Activated CD4-positive, alpha-beta T cell treated with anti-CD3 and anti-CD28 coated beads, Interleukin-2, amount 10 ng/mL, durations not matched to agents 7 days and 5 days (primary cell): ENCODE results near the gene PHLDB1. TPM values are rescaled to one million over a fixed set of nuclear protein-coding genes. Genes with fewer than 3 reads are reported as not detected.
A peak's percentile ranks its signal among the peaks of the same experiment; 100 is the strongest.
"Not testable (repeated sequence)": the region's sequence is repeated elsewhere in the genome, so short reads cannot be mapped to it uniquely, and the experiment has no call there.

Source experiments
- CTCF ChIA-PET: fragments of 350-600 bp; sonication (Branson Sonifier 250); formaldehyde crosslinking; loops from one replicate; lab custom pipeline; 2021; ENCODE audit warnings: antibody characterized with exemption; lab: Charles Lee
- POLR2A ChIA-PET: fragments of 350-600 bp; sonication (Branson Sonifier 250); formaldehyde crosslinking; loops from one replicate; lab custom pipeline; 2021; ENCODE audit warnings: antibody characterized with exemption; lab: Charles Lee
- DNase-seq: peaks from one replicate; pipeline ENCODE4 v3.0.0-alpha.2; 2020
- H3K27ac Mint-ChIP-seq: one replicate; pipeline ENCODE4 v1.8.0; 2021; ENCODE audit warnings: mild to moderate bottlenecking, moderate library complexity, mixed read lengths
- H3K27me3 Mint-ChIP-seq: one replicate; pipeline ENCODE4 v1.8.0; 2021; ENCODE audit warnings: mixed read lengths
- H3K36me3 Mint-ChIP-seq: one replicate; pipeline ENCODE4 v1.8.0; 2021; ENCODE audit warnings: low read depth, mixed read lengths
- H3K4me1 Mint-ChIP-seq: one replicate; pipeline ENCODE4 v1.8.0; 2021; ENCODE audit warnings: mixed read lengths
- H3K4me3 Mint-ChIP-seq: one replicate; pipeline ENCODE4 v1.8.0; 2021; ENCODE audit warnings: mild to moderate bottlenecking, moderate library complexity, mixed read lengths
- H3K9me3 Mint-ChIP-seq: one replicate; pipeline ENCODE4 v1.8.0; 2021; ENCODE audit warnings: mixed read lengths
- total RNA-seq, 2 experiments: library from RNA; stranded (reverse); gene quantifications; one replicate each; pipeline ENCODE4 v1.2.3, GENCODE V29; 2021

The PHLDB1 gene
- total RNA-seq, 2 experiments from 2014 or later: 0.06 to 0.12 TPM

- ChIA-PET CTCF (interaction anchor here (0.5 to 1.8 kb wide), 11 partner anchors 10 to 774 kb away, joined by 3 to 6 read pairs (median 3); no protein-coding TSS in a partner anchor), POLR2A (no interaction called here)
- peak overlapping the region; percentile 48 for H3K27ac Mint-ChIP-seq
- peaks cover 24% of the 10 kb centered on the region for H3K4me1 Mint-ChIP-seq
- H3K36me3 Mint-ChIP-seq: peaks cover 2% of the 10 kb centered on the region
- H3K9me3 Mint-ChIP-seq: no peaks in the 10 kb centered on the region
- peaks cover 38% of the 10 kb centered on the region for H3K27me3 Mint-ChIP-seq
- peak overlapping the region; percentile 62 for H3K4me3 Mint-ChIP-seq
- DNase-seq: peak; percentile 59
Observed at GRCh38 chr11:118608360-118609227, 1.2 kb downstream of the PHLDB1 start.

GRCh38 chr11:118609380-118610224 lies 2.2 kb downstream of the PHLDB1 start:
- peak overlapping the region; percentile 62 for H3K4me3 Mint-ChIP-seq
- peaks cover 41% of the 10 kb centered on the region for H3K27me3 Mint-ChIP-seq
- CTCF ChIA-PET: interaction anchor here (0.5 to 1.8 kb wide), 9 partner anchors 9 to 429 kb away, joined by 3 to 6 read pairs (median 3); no protein-coding TSS in a partner anchor
- H3K9me3 Mint-ChIP-seq: no peaks in the 10 kb centered on the region
- peaks cover 24% of the 10 kb centered on the region for H3K4me1 Mint-ChIP-seq
- H3K36me3 Mint-ChIP-seq: peaks cover 2% of the 10 kb centered on the region
- POLR2A ChIA-PET: no interaction called here
- H3K27ac Mint-ChIP-seq: no peak overlapping the region
- no peak for DNase-seq

DNA sequence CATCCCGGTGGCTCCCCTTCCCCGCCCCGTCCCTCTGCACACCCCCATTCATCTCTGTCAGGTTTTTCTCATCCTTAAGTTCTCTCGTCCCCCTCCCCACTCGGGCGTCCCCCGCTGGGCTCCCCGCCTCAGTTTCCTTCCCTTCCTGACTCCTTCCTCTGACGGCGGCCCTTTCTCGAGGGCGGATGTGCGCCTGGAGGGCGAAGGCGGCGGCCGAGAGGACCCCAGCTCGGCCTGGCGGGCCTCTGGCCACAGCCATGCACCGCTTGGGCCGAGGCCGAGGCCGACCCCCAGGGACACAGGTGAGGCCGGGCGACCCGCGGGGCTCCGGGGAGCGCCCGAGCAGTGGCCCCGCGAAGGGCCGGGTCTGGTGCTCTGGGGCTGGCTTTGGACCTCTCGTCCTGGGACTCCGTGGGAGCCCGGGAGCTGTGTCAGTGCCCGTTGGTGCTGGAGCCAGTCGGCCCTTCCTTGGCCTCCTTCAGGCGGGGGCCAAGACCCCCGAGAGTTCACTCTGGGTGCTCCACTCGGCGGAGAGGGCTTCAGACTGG lies 2.9 kb downstream of the PHLDB1 start:
- POLR2A ChIA-PET: no interaction called here
- Mint-ChIP-seq H3K4me3 (peak overlapping the region; percentile 48), H3K27me3 (peaks cover 41% of the 10 kb centered on the region), H3K9me3 (no peaks in the 10 kb centered on the region), H3K4me1 (peaks cover 24% of the 10 kb centered on the region), H3K36me3 (peaks cover 2% of the 10 kb centered on the region), H3K27ac (no peak overlapping the region)
- CTCF ChIA-PET: interaction anchor here (0.6 to 1.8 kb wide), 4 partner anchors 8 to 54 kb away, joined by 3 to 6 read pairs (median 4); no protein-coding TSS in a partner anchor
- no peak for DNase-seq

DNA sequence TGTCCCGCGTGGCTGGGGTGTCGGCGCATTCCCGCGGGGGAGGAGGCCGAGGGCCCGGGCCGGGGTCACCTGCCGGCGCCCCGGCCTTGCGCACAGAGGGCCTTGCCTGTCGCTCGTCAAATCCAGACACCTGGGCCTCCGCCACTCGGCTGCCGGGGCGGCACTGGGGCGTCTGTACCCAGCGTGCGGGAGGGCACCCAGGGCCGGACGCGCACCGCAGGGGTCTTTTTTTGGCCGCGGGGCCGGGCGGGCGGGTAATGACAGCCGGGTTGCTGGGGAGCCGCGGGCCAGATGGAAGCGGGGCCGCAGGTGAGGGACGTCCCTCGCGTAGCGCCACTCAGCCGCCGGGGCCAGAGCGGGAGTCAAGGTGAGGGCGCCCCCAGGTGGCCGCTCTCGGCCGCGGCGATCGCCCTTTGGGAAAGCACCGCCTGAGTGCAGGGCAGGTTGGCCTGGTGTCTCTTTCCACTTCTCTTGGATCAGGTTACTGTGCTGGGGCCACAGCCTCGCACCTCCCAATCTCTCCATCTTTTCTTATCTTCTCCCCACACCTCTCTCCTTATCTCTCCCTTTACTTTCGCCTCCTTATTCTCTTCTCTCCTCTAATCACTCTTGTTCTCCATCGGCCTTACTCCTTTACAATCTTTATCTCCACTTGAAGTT lies 3.5 kb downstream of the PHLDB1 start:
- CTCF ChIA-PET: interaction anchor here (1.6 to 3.3 kb wide), 3 partner anchors 11 to 25 kb away, joined by 4 to 22 read pairs (median 5); no protein-coding TSS in a partner anchor

GRCh38 chr11:118611433-118611795 lies 4.0 kb downstream of the PHLDB1 start:
- H3K9me3 Mint-ChIP-seq, H3K27ac Mint-ChIP-seq, POLR2A ChIA-PET, H3K36me3 Mint-ChIP-seq, DNase-seq: not testable (repeated sequence)
- Mint-ChIP-seq H3K27me3 (peaks cover 38% of the 10 kb centered on the region), H3K4me1 (peaks cover 24% of the 10 kb centered on the region), H3K4me3 (peak overlapping the region; percentile 59)
- CTCF ChIA-PET: interaction anchor here (0.6 to 3.3 kb wide), 6 partner anchors 11 to 434 kb away, joined by 3 to 22 read pairs (median 4); no protein-coding TSS in a partner anchor

More for the DNA sequence above, 3.5 kb downstream of the PHLDB1 start:
- DNase-seq: peak; percentile 78
- Mint-ChIP-seq H3K36me3 (peaks cover 2% of the 10 kb centered on the region), H3K9me3 (no peaks in the 10 kb centered on the region), H3K4me3 (peak overlapping the region; percentile 59), H3K27ac (no peak overlapping the region), H3K27me3 (peaks cover 41% of the 10 kb centered on the region), H3K4me1 (peaks cover 24% of the 10 kb centered on the region)
- POLR2A ChIA-PET: no interaction called here

GRCh38 chr11:118612378-118612777 lies 5.0 kb downstream of the PHLDB1 start:
- H3K27ac Mint-ChIP-seq: no peak overlapping the region
- DNase-seq: no peak
- peaks cover 20% of the 10 kb centered on the region for H3K4me1 Mint-ChIP-seq
- POLR2A ChIA-PET: no interaction called here
- CTCF ChIA-PET: interaction anchor here (0.5 to 3.3 kb wide), 7 partner anchors 10 to 644 kb away, joined by 3 to 22 read pairs (median 4); no protein-coding TSS in a partner anchor
- H3K9me3 Mint-ChIP-seq: no peaks in the 10 kb centered on the region
- peaks cover 31% of the 10 kb centered on the region for H3K27me3 Mint-ChIP-seq
- H3K4me3 Mint-ChIP-seq: no peak overlapping the region
- peaks cover 2% of the 10 kb centered on the region for H3K36me3 Mint-ChIP-seq

DNA sequence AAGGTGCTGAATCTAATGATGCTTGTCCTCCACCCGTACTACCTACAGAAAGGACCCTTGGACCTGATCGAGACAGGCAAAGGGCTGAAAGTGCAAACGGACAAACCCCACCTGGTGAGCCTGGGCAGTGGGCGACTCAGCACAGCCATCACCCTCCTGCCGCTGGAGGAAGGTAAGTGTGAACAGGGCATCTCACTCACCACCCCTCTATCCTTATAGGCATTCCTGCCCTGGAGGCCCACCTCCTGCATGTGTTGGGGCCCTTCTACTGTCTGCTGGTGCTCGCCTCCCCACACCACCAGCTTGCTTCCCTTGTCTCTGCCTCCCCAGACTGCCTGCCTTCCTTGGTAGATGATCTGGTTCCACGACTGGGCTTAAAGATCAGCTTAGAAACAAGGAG lies 7.1 kb downstream of the PHLDB1 start:
- POLR2A ChIA-PET: no interaction called here
- Mint-ChIP-seq H3K4me3 (no peak overlapping the region), H3K4me1 (peaks cover 9% of the 10 kb centered on the region), H3K27ac (no peak overlapping the region), H3K27me3 (peaks cover 20% of the 10 kb centered on the region), H3K9me3 (no peaks in the 10 kb centered on the region), H3K36me3 (no peaks in the 10 kb centered on the region)
- DNase-seq: no peak
- CTCF ChIA-PET: interaction anchor here (1.3 to 2.6 kb wide), 4 partner anchors 11 to 21 kb away, joined by 3 to 10 read pairs (median 4); no protein-coding TSS in a partner anchor

DNA sequence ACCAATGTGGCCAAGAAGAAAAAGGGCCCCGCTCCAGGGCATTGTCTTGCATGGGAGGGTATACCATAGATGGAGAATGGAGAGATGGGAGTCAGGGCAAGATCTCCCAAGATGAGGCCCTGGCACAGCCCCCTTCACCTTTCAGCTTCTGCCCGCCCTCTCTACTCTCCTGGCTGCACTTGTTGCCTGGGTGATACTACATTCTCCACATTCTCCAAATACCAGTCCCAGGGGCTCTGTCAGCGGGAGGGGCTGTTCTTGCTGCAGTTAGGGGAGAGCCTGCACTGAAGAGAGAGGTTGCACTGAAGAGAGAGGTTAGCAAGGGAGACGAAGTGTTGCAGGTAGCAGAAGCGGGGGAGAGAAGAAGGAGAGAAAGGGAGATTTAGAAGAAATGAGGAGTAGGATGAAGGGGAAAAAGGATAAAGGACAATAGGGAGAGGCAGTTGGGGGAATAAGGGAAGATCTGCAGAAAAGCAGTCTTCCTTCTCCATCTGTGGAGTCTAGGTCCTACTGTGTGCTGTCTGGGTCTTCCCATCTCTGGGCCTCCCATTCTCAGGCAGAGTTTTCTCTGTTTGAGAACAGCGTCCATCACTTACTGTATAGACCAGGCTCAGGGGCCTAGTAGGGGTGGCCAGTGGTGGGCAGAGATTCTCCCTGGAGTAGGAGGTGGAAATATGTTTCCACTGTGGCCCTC lies 8.0 kb downstream of the PHLDB1 start:
- no peak for DNase-seq
- H3K36me3 Mint-ChIP-seq: no peaks in the 10 kb centered on the region
- no peaks in the 10 kb centered on the region for H3K9me3 Mint-ChIP-seq
- H3K4me1 Mint-ChIP-seq: peaks cover 7% of the 10 kb centered on the region
- POLR2A ChIA-PET: no interaction called here
- no peak overlapping the region for H3K27ac Mint-ChIP-seq
- H3K27me3 Mint-ChIP-seq: peaks cover 19% of the 10 kb centered on the region
- H3K4me3 Mint-ChIP-seq: no peak overlapping the region
- CTCF ChIA-PET: interaction anchor here (0.6 to 2.6 kb wide), 2 partner anchors 10 to 1668 kb away, joined by 3 to 10 read pairs; no protein-coding TSS in a partner anchor

GRCh38 chr11:118615976-118616371 lies 8.6 kb downstream of the PHLDB1 start:
- Mint-ChIP-seq H3K27ac (no peak overlapping the region), H3K4me3 (no peak overlapping the region), H3K4me1 (peaks cover 9% of the 10 kb centered on the region), H3K27me3 (peaks cover 22% of the 10 kb centered on the region), H3K36me3 (no peaks in the 10 kb centered on the region), H3K9me3 (no peaks in the 10 kb centered on the region)
- DNase-seq: no peak
- CTCF ChIA-PET: no interaction called here
- POLR2A ChIA-PET: no interaction called here

GRCh38 chr11:118618115-118618990 lies 10.9 kb downstream of the PHLDB1 start:
- CTCF ChIA-PET: interaction anchor here (0.8 to 1.7 kb wide), 6 partner anchors 9 to 40 kb away, joined by 3 to 6 read pairs (median 4); no protein-coding TSS in a partner anchor
- H3K36me3 Mint-ChIP-seq: no peaks in the 10 kb centered on the region
- H3K4me3 Mint-ChIP-seq: no peak overlapping the region
- no peak overlapping the region for H3K27ac Mint-ChIP-seq
- no peaks in the 10 kb centered on the region for H3K9me3 Mint-ChIP-seq
- peaks cover 11% of the 10 kb centered on the region for H3K4me1 Mint-ChIP-seq
- POLR2A ChIA-PET: no interaction called here
- no peak for DNase-seq
- H3K27me3 Mint-ChIP-seq: peaks cover 20% of the 10 kb centered on the region

- no peak for DNase-seq
- POLR2A ChIA-PET: no interaction called here
- H3K36me3 Mint-ChIP-seq: no peaks in the 10 kb centered on the region
Observed at GRCh38 chr11:118618991-118619375, 11.6 kb downstream of the PHLDB1 start.

More at GRCh38 chr11:118618991-118619375, 11.6 kb downstream of the PHLDB1 start:
- Mint-ChIP-seq H3K4me1 (peaks cover 11% of the 10 kb centered on the region), H3K9me3 (no peaks in the 10 kb centered on the region), H3K27me3 (peaks cover 16% of the 10 kb centered on the region), H3K4me3 (no peak overlapping the region), H3K27ac (no peak overlapping the region)
- CTCF ChIA-PET: interaction anchor here (0.5 to 1.7 kb wide), 9 partner anchors 9 to 483 kb away, joined by 3 to 6 read pairs (median 4); no protein-coding TSS in a partner anchor
